Peyer's patch (tissue), 4 donors: Measurements from ENCODE around the gene PPA2. TPM values are rescaled to one million over a fixed set of nuclear protein-coding genes. Genes with fewer than 3 reads are reported as not detected.

Source experiments
- DNase-seq, 3 donors: peaks; one replicate each; pipeline ENCODE4 v3.0.0-alpha.2; 2017 to 2019
- H3K27ac ChIP-seq, 4 donors: fragments of 200-600 bp; sonication (generic); one replicate each; pipeline ENCODE4 v1.5.1; 2016 to 2019
- H3K27me3 ChIP-seq, 2 donors: fragments of 200-600 bp; sonication (generic); one replicate each; pipeline ENCODE4 v1.5.1; 2019
- H3K36me3 ChIP-seq, 3 donors: fragments of 200-600 bp; sonication (generic); one replicate each; pipeline ENCODE4 v1.5.1; 2016 to 2019
- H3K4me1 ChIP-seq, 4 donors: fragments of 200-600 bp; sonication (generic); one replicate each; pipeline ENCODE4 v1.5.1; 2016 to 2019
- H3K4me3 ChIP-seq, 4 donors: fragments of 200-600 bp; sonication (generic); 1 replicate in 3 of 4; 2 replicates in 1 of 4; pipeline ENCODE4 v1.5.1; 2016 to 2019; ENCODE audit warnings: mild to moderate bottlenecking in 1 of 4
- H3K9me3 ChIP-seq, 4 donors: fragments of 200-600 bp; sonication (generic); one replicate each; pipeline ENCODE4 v1.5.1; 2016 to 2019; ENCODE audit warnings: mild to moderate bottlenecking in 1 of 4
- CTCF ChIP-seq, 6 experiments: fragments of 450-650 bp in 4 of 6; fragments of 200-600 bp in 2 of 6; sonication (generic) in 1 of 6; IDR thresholded peaks; one replicate each; pipeline ENCODE4 v1.5.1; 2017 to 2019; ENCODE audit warnings: antibody characterized with exemption in 6 of 6, mild to moderate bottlenecking in 3 of 6, moderate library complexity in 1 of 6
- POLR2A ChIP-seq, 2 donors: fragments of 450-650 bp; IDR thresholded peaks; one replicate each; pipeline ENCODE4 v1.5.1; 2017; ENCODE audit warnings: antibody characterized with exemption in 2 of 2, mild to moderate bottlenecking in 2 of 2, moderate library complexity in 2 of 2
- total RNA-seq, 4 donors: library from RNA; depleted of rRNA; stranded (reverse); fragments of >200 nt; gene quantifications; one replicate each; pipeline ENCODE4 v1.1.0, GENCODE V29; 2016

PPA2 gene
- total RNA-seq, 4 donors from 2014 or later: 58.4 to 140 (median 104) TPM

GRCh38 chr4:105357258-105357980, 116.4 kb downstream of the PPA2 start:
- Histone ChIP-seq H3K4me3 (no peak overlapping the region), H3K36me3 (peaks cover 0 to 6% (median 0%) of the 10 kb centered on the region in 3 donors), H3K27ac (no peak overlapping the region), H3K9me3 (no peaks in the 10 kb centered on the region), H3K4me1 (no peaks in the 10 kb centered on the region), H3K27me3 (no peaks in the 10 kb centered on the region)
- TF ChIP-seq CTCF (IDR thresholded peaks at IDR 0.05) (no peak), POLR2A (IDR thresholded peaks at IDR 0.05) (no peak)
- DNase-seq: no peak

GRCh38 chr4:105356194-105356593, 117.7 kb downstream of the PPA2 start:
- no peak overlapping the region for H3K27ac ChIP-seq
- TF ChIP-seq POLR2A (IDR thresholded peaks at IDR 0.05) (no peak), CTCF (IDR thresholded peaks at IDR 0.05) (no peak)
- DNase-seq: no peak
- H3K4me1 ChIP-seq: no peaks in the 10 kb centered on the region
- H3K36me3 ChIP-seq: peaks cover 0 to 6% (median 0%) of the 10 kb centered on the region in 3 donors
- no peaks in the 10 kb centered on the region for H3K9me3 ChIP-seq
- no peaks in the 10 kb centered on the region for H3K27me3 ChIP-seq
- H3K4me3 ChIP-seq: no peak overlapping the region

- no peak for TF ChIP-seq CTCF (IDR thresholded peaks at IDR 0.05)
- no peak for TF ChIP-seq POLR2A (IDR thresholded peaks at IDR 0.05)
- no peaks in the 10 kb centered on the region for H3K4me1 ChIP-seq
Measured at GRCh38 chr4:105352826-105353225, 121.0 kb downstream of the PPA2 start.

GRCh38 chr4:105351861-105352260, 122.0 kb downstream of the PPA2 start:
- TF ChIP-seq POLR2A (IDR thresholded peaks at IDR 0.05): no peak
- TF ChIP-seq CTCF (IDR thresholded peaks at IDR 0.05): no peak
- no peaks in the 10 kb centered on the region for H3K27me3 ChIP-seq
- no peaks in the 10 kb centered on the region for H3K9me3 ChIP-seq
- H3K27ac ChIP-seq: no peak overlapping the region
- no peaks in the 10 kb centered on the region for H3K4me1 ChIP-seq
- DNase-seq: no peak
- no peak overlapping the region for H3K4me3 ChIP-seq
- H3K36me3 ChIP-seq: no peaks in the 10 kb centered on the region

More at GRCh38 chr4:105352826-105353225, 121.0 kb downstream of the PPA2 start:
- H3K27ac ChIP-seq: no peak overlapping the region
- H3K4me3 ChIP-seq: no peak overlapping the region
- H3K27me3 ChIP-seq: no peaks in the 10 kb centered on the region
- DNase-seq: no peak
- H3K9me3 ChIP-seq: no peaks in the 10 kb centered on the region
- no peaks in the 10 kb centered on the region for H3K36me3 ChIP-seq

- TF ChIP-seq CTCF (IDR thresholded peaks at IDR 0.05) (no peak), POLR2A (IDR thresholded peaks at IDR 0.05) (no peak)
- Histone ChIP-seq H3K4me3 (no peak overlapping the region), H3K27me3 (no peaks in the 10 kb centered on the region), H3K27ac (no peak overlapping the region), H3K4me1 (no peaks in the 10 kb centered on the region), H3K36me3 (no peaks in the 10 kb centered on the region), H3K9me3 (no peaks in the 10 kb centered on the region)
- DNase-seq: no peak
Measured at GRCh38 chr4:105350859-105351490, 122.9 kb downstream of the PPA2 start.
